GM15510 (cell line): ENCODE results near the gene SMCHD1.

Source experiments
- POLR2A ChIP-seq: IDR thresholded peaks from 3 replicates; pipeline ENCODE4 v1.6.1; 2011; ENCODE audit warnings: borderline replicate concordance; ENCODE audit not compliant: insufficient read length; ENCODE audit errors: extremely low read depth

The SMCHD1 gene

GRCh38 chr18:2655178-2655953, at the start of gene SMCHD1:
SMCHD1 (plus strand) TSS chr18:2655726; CDS start chr18:2656076, 350 bp downstream.
- TF ChIP-seq POLR2A, result peak; percentile 96

GRCh38 chr18:2606335-2606734, 49.2 kb upstream of the SMCHD1 start:
- TF ChIP-seq POLR2A, result no peak

GRCh38 chr18:2609604-2610003, 45.9 kb upstream of the SMCHD1 start:
- TF ChIP-seq POLR2A, result no peak

- no peak for TF ChIP-seq POLR2A
Observed at GRCh38 chr18:2610549-2610948, 45.0 kb upstream of the SMCHD1 start.

- TF ChIP-seq POLR2A, result no peak
Observed at GRCh38 chr18:2612996-2613395, 42.5 kb upstream of the SMCHD1 start.

GRCh38 chr18:2617401-2617998, 38.0 kb upstream of the SMCHD1 start:
- TF ChIP-seq POLR2A, result no peak

- TF ChIP-seq POLR2A, result no peak
Observed at GRCh38 chr18:2618009-2618408, 37.5 kb upstream of the SMCHD1 start.

- TF ChIP-seq POLR2A, result no peak
Observed at GRCh38 chr18:2625217-2625616, 30.3 kb upstream of the SMCHD1 start.

- TF ChIP-seq POLR2A, result no peak
Observed at GRCh38 chr18:2627821-2628276, 27.7 kb upstream of the SMCHD1 start.

- TF ChIP-seq POLR2A, result no peak
Observed at GRCh38 chr18:2629003-2629402, 26.5 kb upstream of the SMCHD1 start.

GRCh38 chr18:2635586-2635985, 19.9 kb upstream of the SMCHD1 start:
- TF ChIP-seq POLR2A, result no peak

GRCh38 chr18:2636126-2636631, 19.3 kb upstream of the SMCHD1 start:
- TF ChIP-seq POLR2A, result no peak

- no peak for TF ChIP-seq POLR2A
Observed at GRCh38 chr18:2641638-2642037, 13.9 kb upstream of the SMCHD1 start.

GRCh38 chr18:2642771-2643170, 12.8 kb upstream of the SMCHD1 start:
- TF ChIP-seq POLR2A, result no peak

- TF ChIP-seq POLR2A, result no peak
Observed at GRCh38 chr18:2644535-2644934, 11.0 kb upstream of the SMCHD1 start.

GRCh38 chr18:2651981-2652380, 3.5 kb upstream of the SMCHD1 start:
- no peak for TF ChIP-seq POLR2A
